ENCODE data around the gene TMEM119. TPM values are rescaled to one million over a fixed set of nuclear protein-coding genes. Genes with fewer than 3 reads are reported as not detected.

TMEM119 gene
- total and polyA plus RNA-seq, 2 of the 13 experiments (the other 11 are each of a cell fraction or from before 2014, with no cell fraction given) = not detected

DNA sequence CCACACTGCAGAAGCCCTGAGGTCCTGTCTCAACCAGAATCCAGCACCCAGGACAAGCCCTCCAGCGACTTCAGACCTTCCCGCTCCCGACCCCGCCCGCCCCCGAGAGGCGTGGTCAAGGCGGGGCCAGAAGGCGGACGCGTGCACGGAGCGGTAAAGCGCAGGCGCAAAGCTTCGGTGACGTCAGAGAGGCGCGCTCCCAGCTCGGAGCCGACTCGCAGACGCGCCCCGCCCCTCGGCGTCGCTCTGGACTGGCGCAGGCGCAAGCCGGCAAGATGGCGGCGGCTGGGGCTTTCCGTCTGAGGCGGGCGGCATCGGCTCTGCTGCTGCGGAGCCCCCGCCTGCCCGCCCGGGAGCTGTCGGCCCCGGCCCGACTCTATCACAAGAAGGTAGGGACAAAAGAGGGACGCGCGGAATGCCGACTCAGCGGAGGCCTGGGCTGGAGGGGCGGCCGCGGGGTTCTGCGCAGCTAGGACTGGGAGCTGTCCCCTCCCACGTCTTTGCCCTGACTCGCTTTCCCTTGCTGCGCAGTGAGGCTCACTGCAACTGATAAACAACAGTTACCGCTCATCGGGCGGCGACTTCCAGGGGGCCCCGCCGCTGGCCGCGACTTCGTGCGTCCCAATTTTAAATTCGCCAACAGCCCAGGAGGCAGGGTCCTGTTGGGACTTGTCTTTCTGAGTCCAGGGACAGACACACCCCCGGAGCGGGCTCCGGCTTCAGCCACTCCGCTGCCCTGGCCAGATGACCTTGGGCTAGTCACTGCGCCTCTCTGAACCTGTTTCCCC is 35.3 kb downstream of the TMEM119 start, which contains the start of gene ISCU (continued):
- peak; percentile 80 for TF ChIP-seq NR0B2 (CRISPR knock-in tag; IDR thresholded peaks at IDR 0.05)
- TF ChIP-seq TBL1XR1 (IDR thresholded peaks at IDR 0.05; ENCODE audit: borderline replicate concordance, low read length, partially characterized antibody) = no peak
- TF ChIP-seq STAT5B (CRISPR knock-in tag; IDR thresholded peaks at IDR 0.05) = peak; percentile 48; the same call in 1 of the 2 replicates
- TF ChIP-seq, protein P1, sequence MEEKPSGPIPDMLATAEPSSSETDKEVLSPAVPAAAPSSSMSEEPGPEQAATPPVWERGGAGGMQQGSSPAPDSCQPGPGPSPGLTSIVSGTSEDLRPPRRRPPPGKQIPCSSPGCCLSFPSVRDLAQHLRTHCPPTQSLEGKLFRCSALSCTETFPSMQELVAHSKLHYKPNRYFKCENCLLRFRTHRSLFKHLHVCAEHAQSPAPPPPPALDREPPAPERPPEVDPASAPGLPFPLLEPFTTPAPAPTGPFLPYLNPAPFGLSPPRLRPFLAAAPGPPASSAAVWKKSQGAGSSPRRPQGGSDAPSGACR (CRISPR knock-in tag; IDR thresholded peaks at IDR 0.05) = no peak
- peak; percentile 80; the same call in 1 of the 2 replicates for TF ChIP-seq ZXDC (CRISPR knock-in tag; IDR thresholded peaks at IDR 0.05)
- TF ChIP-seq ZNF550 (CRISPR knock-in tag; IDR thresholded peaks at IDR 0.05; ENCODE audit: borderline replicate concordance) = peak; percentile 32; the same call in 1 of the 2 replicates
- TF ChIP-seq MEIS1 (CRISPR knock-in tag; IDR thresholded peaks at IDR 0.05; ENCODE audit: borderline replicate concordance) = no peak
- TF ChIP-seq RBFOX2 (IDR thresholded peaks at IDR 0.05; ENCODE audit: low read depth, low read length) = peak; percentile 88
- TF ChIP-seq ZNF431 (CRISPR knock-in tag; IDR thresholded peaks at IDR 0.05; ENCODE audit: borderline replicate concordance, low read depth) = peak; percentile 63
- TF ChIP-seq NCOR1 (IDR thresholded peaks at IDR 0.05; ENCODE audit: borderline replicate concordance, low read length) = no peak
- TF ChIP-seq NFKB2 (CRISPR knock-in tag; IDR thresholded peaks at IDR 0.05; ENCODE audit: borderline replicate concordance) = peak; percentile 57; the same call in 1 of the 2 replicates
- no peak for TF ChIP-seq CREBL2 (CRISPR knock-in tag; IDR thresholded peaks at IDR 0.05; ENCODE audit: borderline replicate concordance)
- TF ChIP-seq, protein P2, sequence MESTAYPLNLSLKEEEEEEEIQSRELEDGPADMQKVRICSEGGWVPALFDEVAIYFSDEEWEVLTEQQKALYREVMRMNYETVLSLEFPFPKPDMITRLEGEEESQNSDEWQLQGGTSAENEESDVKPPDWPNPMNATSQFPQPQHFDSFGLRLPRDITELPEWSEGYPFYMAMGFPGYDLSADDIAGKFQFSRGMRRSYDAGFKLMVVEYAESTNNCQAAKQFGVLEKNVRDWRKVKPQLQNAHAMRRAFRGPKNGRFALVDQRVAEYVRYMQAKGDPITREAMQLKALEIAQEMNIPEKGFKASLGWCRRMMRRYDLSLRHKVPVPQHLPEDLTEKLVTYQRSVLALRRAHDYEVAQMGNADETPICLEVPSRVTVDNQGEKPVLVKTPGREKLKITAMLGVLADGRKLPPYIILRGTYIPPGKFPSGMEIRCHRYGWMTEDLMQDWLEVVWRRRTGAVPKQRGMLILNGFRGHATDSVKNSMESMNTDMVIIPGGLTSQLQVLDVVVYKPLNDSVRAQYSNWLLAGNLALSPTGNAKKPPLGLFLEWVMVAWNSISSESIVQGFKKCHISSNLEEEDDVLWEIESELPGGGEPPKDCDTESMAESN (CRISPR knock-in tag; conservative IDR thresholded peaks at IDR 0.05) = peak; percentile 49; the same call in 1 of the 2 replicates
- no peak for TF ChIP-seq ZNF441 (CRISPR knock-in tag; IDR thresholded peaks at IDR 0.05; ENCODE audit: borderline replicate concordance)
- no peak for TF ChIP-seq ONECUT2 (CRISPR knock-in tag; IDR thresholded peaks at IDR 0.05)
- TF ChIP-seq EP300 (IDR thresholded peaks at IDR 0.05; ENCODE audit: low read depth in 2 of 2, low read length in 2 of 2) = no peak
- TF ChIP-seq EP300 (CRISPR knock-in tag; IDR thresholded peaks at IDR 0.05; ENCODE audit: borderline replicate concordance) = no peak
- TF ChIP-seq FOXJ3 (CRISPR knock-in tag; IDR thresholded peaks at IDR 0.05; ENCODE audit: borderline replicate concordance) = 0 out of 2 replicates have a peak, but pooled peaks have one; percentile 12
- peak; percentile 96 for TF ChIP-seq YY1 (IDR thresholded peaks at IDR 0.05; ENCODE audit: insufficient read depth, insufficient replicate concordance, low read depth, low read length)
- no peak for TF ChIP-seq CCDC6 (CRISPR knock-in tag; IDR thresholded peaks at IDR 0.05)
- TF ChIP-seq, protein P3, sequence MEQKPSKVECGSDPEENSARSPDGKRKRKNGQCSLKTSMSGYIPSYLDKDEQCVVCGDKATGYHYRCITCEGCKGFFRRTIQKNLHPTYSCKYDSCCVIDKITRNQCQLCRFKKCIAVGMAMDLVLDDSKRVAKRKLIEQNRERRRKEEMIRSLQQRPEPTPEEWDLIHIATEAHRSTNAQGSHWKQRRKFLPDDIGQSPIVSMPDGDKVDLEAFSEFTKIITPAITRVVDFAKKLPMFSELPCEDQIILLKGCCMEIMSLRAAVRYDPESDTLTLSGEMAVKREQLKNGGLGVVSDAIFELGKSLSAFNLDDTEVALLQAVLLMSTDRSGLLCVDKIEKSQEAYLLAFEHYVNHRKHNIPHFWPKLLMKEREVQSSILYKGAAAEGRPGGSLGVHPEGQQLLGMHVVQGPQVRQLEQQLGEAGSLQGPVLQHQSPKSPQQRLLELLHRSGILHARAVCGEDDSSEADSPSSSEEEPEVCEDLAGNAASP (CRISPR knock-in tag; IDR thresholded peaks at IDR 0.05; ENCODE audit: borderline replicate concordance) = peak; percentile 31
